Fibroblast of lung (primary cell): Measurements from ENCODE around the gene PPP6R3.

Experiments
- EZH2 ChIP-seq: IDR thresholded peaks from 2 replicates; pipeline ENCODE4 v1.5.1; 2012; ENCODE audit warnings: low read length, control low read depth, mild to moderate bottlenecking; ENCODE audit errors: missing control alignments
- TF ChIP-seq, protein P1 (sequence below), 2 donors: IDR thresholded peaks in 1 of 2; conservative IDR thresholded peaks in 1 of 2; 1 replicate in 1 of 2; 2 replicates in 1 of 2; pipeline ENCODE4 v1.5.1; 2011 to 2012; ENCODE audit warnings: low read length in 2 of 2, control low read depth in 1 of 2, inconsistent platforms in 1 of 2, low read depth in 1 of 2, mild to moderate bottlenecking in 1 of 2

- TF ChIP-seq, protein P1, sequence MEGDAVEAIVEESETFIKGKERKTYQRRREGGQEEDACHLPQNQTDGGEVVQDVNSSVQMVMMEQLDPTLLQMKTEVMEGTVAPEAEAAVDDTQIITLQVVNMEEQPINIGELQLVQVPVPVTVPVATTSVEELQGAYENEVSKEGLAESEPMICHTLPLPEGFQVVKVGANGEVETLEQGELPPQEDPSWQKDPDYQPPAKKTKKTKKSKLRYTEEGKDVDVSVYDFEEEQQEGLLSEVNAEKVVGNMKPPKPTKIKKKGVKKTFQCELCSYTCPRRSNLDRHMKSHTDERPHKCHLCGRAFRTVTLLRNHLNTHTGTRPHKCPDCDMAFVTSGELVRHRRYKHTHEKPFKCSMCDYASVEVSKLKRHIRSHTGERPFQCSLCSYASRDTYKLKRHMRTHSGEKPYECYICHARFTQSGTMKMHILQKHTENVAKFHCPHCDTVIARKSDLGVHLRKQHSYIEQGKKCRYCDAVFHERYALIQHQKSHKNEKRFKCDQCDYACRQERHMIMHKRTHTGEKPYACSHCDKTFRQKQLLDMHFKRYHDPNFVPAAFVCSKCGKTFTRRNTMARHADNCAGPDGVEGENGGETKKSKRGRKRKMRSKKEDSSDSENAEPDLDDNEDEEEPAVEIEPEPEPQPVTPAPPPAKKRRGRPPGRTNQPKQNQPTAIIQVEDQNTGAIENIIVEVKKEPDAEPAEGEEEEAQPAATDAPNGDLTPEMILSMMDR (conservative IDR thresholded peaks at IDR 0.05 in 1 of 2, IDR thresholded peaks at IDR 0.05 in 1 of 2; ENCODE audit: low read depth in 1 of 2, low read length in 2 of 2) = no peak
- no peak for TF ChIP-seq EZH2
Observed at GRCh38 chr11:68532727-68533369, 72.3 kb downstream of the PPP6R3 start.
